CD4-positive, alpha-beta T cell treated with Interleukin-6 at 100 ng/mL for 8 hours (primary cell): ENCODE results near the gene RHBDD3.
A peak's percentile ranks its signal among the peaks of the same experiment; 100 is the strongest.
"Not testable (repeated sequence)": the region's sequence is repeated elsewhere in the genome, so short reads cannot be mapped to it uniquely, and the experiment has no call there.

Experiments used
- DNase-seq: peaks from one replicate; pipeline ENCODE4 v3.0.0-alpha.2; 2020; ENCODE audit warnings: mixed read lengths, low spot score

RHBDD3 gene

GRCh38 chr22:29247891-29248290, 19.9 kb downstream of the RHBDD3 start:
- DNase-seq = not testable (repeated sequence)

GRCh38 chr22:29245626-29246385, 22.0 kb downstream of the RHBDD3 start:
- DNase-seq = peak; percentile 55

GRCh38 chr22:29244785-29245625, 22.8 kb downstream of the RHBDD3 start:
- no peak for DNase-seq

GRCh38 chr22:29243874-29244446, 23.8 kb downstream of the RHBDD3 start:
- no peak for DNase-seq

- DNase-seq = not testable (repeated sequence)
Observed at GRCh38 chr22:29240481-29240880, 27.3 kb downstream of the RHBDD3 start.

- no peak for DNase-seq
Observed at GRCh38 chr22:29233277-29233877, 34.4 kb downstream of the RHBDD3 start.

- DNase-seq = no peak
Observed at GRCh38 chr22:29231971-29232959, 35.5 kb downstream of the RHBDD3 start.

GRCh38 chr22:29230972-29231875, 36.6 kb downstream of the RHBDD3 start:
- DNase-seq = no peak

- no peak for DNase-seq
Observed at GRCh38 chr22:29226351-29226981, 41.3 kb downstream of the RHBDD3 start.

- DNase-seq = no peak
Observed at GRCh38 chr22:29225422-29226090, 42.2 kb downstream of the RHBDD3 start.

GRCh38 chr22:29224859-29225410, 42.8 kb downstream of the RHBDD3 start:
- DNase-seq = no peak

GRCh38 chr22:29224121-29224858, 43.5 kb downstream of the RHBDD3 start:
- no peak for DNase-seq

- no peak for DNase-seq
Observed at GRCh38 chr22:29219881-29220670, 47.7 kb downstream of the RHBDD3 start.

GRCh38 chr22:29219409-29219782, 48.4 kb downstream of the RHBDD3 start:
- not testable (repeated sequence) for DNase-seq

GRCh38 chr22:29218758-29219408, 48.9 kb downstream of the RHBDD3 start:
- DNase-seq = no peak
